AG08395 (cell line): Measurements from ENCODE around the gene ACE.

Source experiments
- DNase-seq: peaks from one replicate; pipeline ENCODE4 v3.0.0; 2012; ENCODE audit warnings: mixed read lengths, low spot score

ACE gene

GRCh38 chr17:63537991-63538692 lies 61.3 kb downstream of the ACE start:
- DNase-seq = no peak

GRCh38 chr17:63538693-63539595 lies 62.1 kb downstream of the ACE start:
- no peak for DNase-seq

- no peak for DNase-seq
Measured at GRCh38 chr17:63540590-63540989, 63.7 kb downstream of the ACE start.

- DNase-seq = no peak
Measured at GRCh38 chr17:63542218-63542545, 65.3 kb downstream of the ACE start.

- DNase-seq = no peak
Measured at GRCh38 chr17:63542942-63543821, 66.3 kb downstream of the ACE start.

GRCh38 chr17:63543822-63544420 lies 67.1 kb downstream of the ACE start:
- DNase-seq = no peak

GRCh38 chr17:63544467-63545301 lies 67.8 kb downstream of the ACE start:
- no peak for DNase-seq

GRCh38 chr17:63546308-63547082 lies 69.6 kb downstream of the ACE start:
- no peak for DNase-seq

GRCh38 chr17:63547083-63547523 lies 70.2 kb downstream of the ACE start:
- no peak for DNase-seq
